HG03575 (cell line): ENCODE results near the gene WNT5A.

Experiments
- ATAC-seq: cut with Tn5 transposase; IDR thresholded peaks from one replicate; pipeline ENCODE4 v1.9.1; 2021; ENCODE audit not compliant: unreplicated experiment, insufficient number of reproducible peaks, low FRiP score; ENCODE audit errors: extremely low read depth

Gene WNT5A

DNA sequence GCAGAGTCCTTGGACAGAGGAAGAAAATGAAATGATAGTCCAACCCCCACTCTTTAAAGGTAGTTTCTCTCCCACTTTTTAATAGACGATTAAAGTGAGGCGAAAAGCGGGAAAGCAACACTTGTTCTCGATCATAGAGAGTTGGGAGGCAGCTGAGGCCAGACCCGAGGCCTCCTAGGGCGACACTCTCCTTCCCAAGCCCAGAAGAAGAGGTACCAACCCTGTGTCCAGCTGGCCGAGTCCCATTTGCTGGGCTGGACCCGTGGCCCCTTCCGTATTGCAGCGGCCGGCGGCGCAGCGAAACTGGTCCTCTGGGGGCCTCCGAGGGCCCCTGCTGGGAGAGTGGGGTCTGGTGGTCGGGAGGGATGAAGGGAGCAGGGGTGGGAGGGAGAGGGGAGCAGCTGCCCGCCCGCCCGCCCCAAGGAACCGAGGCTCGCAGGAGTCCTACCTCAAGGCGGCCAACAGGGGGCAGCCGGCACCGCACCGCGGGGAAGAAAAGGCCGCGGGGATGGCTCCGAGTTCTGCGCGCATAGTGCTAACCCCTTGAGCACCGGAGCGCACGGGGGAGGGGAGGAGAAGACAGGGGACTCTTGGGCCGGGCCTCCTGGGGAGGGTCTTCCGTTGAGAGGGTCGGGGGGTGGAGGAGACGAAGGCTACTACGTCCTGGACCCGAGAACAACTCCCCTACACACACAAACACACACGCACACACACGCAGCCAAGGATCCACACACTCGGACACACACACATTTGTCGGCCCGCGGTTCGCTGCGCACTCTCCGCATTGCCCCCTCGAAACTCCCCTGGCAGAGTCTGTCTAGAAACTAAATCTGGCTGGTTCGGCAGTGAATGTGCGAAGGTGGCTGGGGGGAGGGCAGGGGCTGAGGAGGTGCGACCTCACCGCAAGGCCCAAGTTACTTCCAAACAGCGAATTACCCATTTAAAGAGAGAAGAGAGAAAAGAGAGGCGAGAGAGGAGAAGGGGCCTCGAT is 2.0 kb downstream of the WNT5A start:
- ATAC-seq = no peak

DNA sequence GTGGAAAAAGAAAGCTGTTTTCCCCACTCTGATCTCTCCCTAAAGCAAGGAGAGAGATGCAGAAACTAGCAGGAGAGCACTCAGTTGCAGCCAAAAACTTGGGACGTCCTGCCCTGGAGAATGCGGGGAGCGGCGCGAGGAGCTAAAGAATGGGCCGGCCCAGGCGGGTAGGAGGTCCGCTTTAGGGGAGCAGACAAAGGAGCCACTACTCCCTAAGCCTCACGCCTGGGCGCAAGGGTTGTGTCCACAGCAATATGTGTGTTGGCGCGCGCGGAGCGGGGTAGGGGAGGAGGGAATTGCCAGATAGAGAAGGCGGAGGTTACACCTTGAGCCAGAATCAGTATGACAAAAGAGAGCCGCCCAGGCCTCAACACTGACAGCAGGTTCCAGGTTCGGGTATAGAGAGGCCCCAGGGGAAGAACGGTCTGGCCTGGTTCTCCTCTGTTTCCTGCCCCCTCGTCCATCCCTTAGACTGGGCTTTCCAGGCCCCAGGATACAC is 2.9 kb downstream of the WNT5A start:
- ATAC-seq = no peak

DNA sequence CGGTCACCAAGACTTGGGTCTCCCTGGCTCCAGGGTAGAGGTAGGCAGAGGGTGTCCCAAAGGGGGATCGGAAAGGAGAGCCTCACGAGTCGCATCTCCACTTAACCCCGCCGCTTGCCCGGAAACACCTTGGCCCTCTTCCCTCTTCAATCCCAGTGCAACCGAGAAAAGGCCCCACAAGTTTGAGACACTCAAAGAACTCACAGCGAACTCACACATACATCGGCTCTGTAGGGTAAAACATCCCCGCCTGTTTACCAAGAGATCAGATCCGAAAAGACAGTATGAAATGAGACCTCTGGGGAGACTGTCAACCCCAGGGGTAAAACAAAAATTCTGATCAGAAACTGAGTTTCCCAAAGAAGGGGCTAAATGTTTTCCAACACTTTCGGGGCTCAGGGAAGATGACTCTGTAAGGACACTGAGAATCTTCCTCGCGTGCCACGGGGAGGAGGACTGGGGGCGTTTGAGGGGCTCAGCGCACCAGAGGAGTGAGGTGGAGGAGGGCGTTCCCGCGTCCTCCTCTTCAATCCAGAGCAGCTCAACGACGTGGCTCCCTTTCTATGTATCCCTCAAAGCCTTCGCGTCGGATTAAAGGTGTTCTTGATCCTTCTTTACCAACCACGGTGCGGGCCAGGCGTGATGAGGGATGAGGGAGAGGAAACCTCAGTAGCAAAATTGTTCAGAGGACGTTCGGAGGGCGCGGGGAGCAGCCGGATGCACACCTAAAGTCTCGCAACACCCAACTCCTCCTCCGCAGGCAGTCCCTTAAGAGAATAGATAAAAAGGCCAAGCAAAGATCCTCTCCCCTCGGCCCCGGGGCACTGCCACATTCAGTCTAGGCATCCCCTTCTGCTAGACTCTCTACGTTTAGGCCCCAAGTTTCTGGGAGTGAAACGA is 3.7 kb downstream of the WNT5A start:
- ATAC-seq = no peak

DNA sequence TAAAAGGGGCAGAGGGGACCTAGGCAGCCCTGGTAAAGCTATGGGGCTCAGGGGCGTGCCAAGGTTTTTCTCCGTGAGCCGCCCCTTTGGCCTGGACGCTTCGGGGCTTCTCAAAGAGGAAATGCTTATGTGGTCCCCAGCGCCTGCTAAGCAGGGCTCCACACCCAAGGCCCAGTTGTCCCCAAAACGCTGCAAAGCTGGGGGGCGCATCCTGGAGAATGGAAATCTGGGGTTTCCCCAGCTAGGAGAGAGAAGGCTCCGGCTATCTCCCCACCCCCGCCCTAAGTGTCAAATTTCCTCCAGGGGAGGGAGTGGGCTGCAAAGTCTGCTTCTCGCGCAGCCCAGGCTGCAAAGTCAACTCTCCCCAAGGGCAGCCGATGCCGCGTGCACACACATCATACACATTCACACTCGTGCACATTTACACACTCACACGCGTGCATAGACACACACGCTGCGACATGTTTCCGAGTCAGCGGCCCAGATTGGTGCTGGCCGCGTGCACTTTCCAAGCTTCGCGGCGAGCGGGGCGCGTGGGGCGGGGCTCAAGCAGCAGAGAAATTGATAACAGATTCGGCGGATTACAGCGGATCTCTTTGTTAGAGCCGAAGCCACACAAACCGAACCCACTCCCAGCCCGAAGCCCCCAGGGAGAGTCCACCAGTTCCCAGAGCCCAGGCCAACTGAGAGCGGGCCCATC is 4.5 kb downstream of the WNT5A start:
- no peak for ATAC-seq

DNA sequence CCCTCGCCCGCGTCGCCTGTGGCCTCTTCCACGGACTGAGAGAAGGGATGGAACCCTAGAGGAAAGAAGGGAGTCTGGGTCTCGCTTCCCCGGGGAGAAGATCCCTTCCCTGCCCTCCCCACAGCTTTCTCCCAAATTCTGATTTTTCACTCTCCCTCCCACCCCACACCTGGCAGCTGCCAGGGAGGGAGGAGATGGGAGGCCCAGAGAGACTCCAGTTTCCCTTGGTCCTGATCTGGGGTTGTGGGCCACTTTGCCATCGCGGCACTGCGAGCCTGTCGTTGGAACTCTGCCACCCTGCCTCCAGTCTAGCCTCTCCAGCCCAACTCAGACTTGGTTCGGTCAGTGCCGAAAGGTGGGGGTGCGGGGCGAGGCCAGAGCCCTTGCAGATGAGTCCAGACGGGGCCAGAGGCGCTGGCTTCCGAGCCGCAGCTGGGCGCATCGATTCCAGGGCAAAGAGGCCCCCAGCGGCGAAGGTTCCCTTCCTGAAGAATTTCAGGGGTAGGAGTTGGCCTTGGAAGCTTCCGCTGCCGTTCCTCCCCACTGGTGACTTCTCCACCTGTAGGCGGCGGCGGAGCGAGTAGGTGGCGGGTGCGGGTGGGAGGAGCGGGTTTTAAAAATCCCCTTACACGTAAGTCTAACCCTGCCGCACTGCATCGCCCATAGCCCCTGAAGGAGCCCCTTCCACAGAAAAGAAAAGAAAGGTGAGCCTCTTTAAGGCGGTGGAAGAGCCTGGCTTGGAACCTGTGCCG is 5.2 kb downstream of the WNT5A start:
- ATAC-seq = no peak

DNA sequence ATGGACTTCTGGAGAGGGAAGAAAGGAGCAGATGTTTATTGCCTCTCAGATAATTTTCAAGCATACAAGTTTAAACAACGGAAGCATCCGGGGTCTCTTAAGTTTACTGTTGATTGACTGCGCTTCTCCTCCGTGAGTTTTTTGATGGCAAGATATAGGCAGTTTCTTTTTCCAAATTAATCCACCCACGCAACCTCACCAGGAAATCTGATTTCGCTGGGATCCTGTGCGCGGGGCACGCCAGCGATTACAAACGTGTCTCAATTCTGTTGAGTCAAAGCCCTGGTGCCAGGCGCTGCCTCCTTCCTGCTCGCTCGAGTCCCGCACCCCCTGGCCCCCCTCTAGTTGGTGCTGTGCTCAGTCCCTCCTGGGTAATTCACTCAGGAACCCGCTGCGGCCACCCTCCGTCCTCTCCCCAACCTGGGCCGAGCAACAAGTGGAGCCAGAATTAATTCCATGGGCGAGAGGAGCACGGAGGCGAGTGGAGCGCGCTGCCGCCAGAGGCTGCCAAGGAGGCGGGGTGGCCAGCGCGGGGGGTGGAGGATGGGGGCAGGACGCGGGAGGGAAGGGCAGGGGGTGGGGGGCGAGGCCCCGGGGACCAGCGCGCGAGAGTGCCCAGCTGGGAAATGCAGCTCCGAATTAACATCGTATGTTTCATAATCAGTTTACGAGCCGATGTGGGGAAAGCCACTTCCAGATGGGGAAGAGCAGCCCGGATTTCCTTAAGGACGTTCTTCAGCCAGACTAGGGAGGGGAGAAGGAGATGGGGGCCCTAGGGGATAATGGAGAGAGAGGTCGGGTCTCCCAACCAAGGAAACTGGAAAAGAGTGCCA is 6.0 kb downstream of the WNT5A start:
- ATAC-seq = no peak

DNA sequence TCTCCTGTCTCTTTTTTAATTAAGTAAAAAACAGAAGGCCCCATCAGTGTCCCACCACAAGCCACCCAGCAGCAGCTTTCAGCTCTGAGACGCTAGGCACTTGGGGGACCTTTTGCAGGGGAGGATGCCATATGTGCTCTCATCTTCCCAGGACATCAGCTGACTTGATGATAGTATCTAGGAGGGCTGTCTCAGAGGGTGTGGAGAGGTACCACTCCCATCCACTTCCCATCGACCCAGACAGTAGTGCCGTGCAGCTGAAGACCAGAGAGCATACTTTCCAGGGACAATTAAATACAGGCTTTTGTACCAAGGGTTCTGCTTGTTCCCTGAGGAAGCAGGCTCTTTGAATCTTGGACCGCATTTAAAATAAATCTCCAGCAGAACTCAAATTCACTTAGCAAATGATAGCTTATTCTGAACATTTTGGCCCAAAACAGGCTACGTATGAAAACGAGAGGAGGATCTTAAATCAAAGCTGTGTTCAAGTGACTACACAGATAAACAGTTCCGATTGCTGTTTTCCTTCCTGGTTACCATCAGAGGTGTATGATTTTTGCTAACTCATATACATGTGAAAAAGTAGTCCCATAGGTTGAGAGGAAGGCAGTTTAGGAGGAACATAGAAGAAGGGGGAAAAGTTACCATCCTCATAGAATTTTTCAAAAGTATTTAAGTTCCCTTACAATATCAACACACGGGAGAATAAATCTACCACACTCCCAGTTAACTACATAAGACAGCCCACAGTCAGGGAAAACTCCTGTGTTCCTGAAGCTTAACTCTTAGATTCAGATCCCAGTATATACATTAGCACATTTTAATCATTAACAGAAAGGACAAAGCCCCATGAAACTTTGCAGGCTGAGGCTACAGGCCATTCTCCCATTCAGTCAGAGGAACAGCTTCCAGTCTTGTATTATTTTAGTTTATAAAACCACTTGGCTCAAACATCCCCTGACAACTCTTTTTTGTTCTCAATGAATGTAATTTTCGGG is 9.5 kb downstream of the WNT5A start:
- no peak for ATAC-seq

DNA sequence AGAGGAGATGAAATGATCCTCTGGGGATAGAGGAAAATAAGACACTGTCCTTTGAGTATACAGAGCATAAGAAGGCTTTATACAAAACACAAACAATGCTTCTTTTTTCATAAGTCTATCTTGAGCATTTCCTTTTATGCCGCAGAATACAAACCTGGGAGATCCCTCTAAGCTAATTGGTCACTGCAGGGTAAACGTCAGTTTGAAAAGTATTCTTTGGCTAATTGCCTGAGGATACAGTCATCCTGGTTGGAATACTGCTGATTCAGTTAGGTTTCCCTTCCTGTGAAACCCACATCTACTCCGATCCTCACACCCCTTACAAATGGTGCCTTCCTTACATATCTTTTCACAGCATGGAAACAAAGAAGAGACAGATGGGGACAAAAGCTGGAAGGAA is 10.6 kb downstream of the WNT5A start:
- ATAC-seq = no peak

DNA sequence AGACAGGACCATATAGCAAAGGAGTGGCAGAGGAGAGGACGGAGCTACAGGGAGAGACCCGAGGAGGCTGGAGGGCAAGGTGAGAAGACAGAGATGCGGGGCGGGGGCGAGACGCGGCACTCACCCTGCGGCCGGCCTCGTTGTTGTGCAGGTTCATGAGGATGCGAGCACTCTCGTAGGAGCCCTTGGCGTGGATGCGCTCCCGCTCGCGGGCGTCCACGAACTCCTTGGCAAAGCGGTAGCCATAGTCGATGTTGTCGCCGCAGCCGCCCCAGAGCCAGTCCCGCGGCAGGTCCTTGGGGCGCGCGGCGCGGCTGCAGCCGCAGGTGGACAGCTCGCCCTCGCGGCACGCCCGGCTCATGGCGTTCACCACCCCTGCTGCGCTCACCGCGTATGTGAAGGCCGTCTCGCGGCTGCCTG is 12.9 kb downstream of the WNT5A start:
- no peak for ATAC-seq

DNA sequence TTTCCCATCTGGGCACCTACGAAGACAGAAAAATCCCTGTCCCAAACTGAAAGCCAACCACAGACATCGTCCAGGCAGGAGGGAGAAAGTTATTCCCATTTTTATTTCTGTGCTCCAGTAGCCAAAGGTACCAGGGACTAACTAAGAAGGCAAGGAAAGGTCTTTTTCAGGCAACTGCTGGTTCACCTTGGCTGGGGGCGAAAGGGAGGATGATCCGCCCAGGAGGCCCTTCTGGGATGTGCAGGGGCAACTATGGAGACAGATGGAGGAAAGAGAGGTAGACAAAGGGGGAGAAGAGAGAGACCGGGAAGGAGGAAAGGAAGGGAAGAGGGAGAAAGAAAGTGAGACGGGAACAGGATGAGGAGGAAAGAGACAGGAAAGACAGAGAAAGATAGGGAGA is 13.3 kb downstream of the WNT5A start:
- no peak for ATAC-seq

DNA sequence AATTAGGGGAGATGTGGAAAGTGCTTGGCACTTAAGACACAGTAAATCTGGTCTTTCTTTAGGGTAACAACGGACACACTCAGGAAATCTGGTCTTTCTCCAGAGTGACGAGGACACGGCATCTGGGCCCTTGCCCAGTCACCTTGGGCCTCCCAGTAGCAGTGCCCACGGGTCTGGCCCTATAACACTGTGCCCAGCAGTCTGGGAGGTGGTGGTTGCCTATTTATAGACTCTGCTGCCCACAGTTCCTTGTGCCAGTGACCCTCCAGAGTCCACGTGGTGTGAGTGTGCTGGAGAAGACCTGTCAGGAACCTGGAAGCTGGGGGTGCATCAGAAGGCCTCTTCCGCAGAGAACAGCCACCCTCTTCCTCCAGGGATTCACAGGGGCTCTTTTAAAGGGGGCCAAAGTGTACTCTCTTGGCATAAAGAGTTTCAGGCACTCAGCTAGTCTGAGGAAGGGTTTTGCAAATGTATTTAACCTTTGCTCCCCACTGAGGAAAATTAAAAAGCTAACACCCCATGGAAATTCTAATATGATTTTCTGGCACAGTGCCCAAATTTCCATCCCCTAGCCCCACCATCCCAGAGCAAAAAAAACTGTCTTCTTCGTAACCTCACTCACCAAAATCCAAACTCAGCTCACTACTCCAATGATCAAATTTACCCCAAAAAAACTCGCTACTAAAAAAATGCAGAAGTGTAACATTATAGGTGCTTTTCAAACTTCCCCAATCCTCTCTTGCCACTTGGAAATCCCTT is 15.4 kb downstream of the WNT5A start:
- no peak for ATAC-seq

DNA sequence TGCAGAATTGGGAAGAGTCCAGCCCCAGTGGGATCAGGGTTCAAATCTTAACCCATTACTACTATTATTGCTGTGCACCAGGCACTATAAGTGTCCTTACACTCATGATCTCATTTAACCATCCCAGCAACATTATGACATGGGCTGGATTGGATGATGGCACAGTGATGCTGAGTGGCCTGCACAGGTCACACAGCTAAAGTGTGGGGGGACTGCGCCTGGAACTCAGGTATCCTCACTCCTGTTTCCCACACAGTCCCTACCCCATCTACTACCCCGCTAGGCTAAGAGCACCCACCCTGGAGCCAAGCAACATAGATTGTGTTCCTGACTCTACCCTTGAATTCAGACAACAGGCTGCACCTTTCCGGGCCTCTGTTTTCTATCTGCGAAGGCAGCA is 16.0 kb downstream of the WNT5A start:
- ATAC-seq = no peak

DNA sequence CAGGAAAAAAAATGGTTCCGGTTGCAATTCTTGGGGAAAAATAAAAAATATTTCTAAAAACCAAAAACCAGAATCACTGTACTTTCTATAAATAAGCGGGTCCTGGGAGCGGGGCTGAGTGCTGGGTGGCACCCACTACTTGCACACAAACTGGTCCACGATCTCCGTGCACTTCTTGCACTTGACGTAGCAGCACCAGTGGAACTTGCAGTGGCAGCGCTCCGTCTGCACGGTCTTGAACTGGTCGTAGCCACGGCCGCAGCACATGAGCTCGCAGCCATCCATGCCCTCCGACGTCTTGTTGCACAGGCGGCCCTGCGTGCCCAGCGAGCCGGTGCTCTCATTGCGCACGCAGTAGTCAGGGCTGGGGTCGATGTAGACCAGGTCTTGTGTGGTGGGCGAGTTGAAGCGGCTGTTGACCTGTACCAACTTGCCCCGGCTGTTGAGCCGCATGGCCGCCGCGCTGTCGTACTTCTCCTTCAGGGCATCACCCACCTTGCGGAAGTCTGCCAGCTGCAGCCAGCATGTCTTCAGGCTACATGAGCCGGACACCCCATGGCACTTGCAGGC is 17.1 kb downstream of the WNT5A start:
- no peak for ATAC-seq

DNA sequence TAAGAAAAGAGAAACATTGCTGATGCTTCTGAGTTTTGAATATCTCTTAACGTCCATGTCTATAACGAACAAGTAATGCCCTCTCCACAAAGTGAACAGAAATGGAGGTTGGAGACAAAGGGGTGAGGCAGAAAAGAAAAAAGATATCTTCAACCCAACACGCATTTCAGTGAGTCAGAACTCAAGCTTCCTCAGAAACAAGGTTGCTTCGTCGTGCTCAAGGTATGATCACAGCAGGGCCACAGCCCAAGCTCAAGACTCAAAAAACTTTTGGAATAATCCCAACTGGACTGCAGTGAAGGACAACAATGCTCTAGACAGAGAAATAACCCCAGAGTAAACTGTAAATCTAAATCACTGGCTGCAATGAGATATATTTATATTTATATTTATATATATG is 18.9 kb downstream of the WNT5A start:
- ATAC-seq = no peak

DNA sequence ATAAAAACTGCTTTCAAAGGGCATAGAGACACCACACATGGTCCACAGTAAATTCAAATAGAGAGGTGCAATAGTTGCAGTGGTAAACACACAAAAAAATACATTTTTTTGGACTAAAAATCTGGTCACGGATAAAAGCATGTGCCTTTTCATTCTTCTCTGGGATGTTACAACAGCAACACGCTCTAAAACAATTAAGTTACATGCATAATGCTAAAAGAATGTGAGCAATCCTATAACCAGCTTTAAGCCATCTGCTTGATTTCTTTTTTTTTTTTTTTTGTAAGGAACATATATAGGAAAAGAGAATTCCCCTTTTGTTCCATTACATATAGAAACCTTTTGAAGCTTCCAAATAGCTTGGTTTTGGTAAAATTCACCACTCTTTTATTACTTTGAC is 20.0 kb downstream of the WNT5A start:
- no peak for ATAC-seq

DNA sequence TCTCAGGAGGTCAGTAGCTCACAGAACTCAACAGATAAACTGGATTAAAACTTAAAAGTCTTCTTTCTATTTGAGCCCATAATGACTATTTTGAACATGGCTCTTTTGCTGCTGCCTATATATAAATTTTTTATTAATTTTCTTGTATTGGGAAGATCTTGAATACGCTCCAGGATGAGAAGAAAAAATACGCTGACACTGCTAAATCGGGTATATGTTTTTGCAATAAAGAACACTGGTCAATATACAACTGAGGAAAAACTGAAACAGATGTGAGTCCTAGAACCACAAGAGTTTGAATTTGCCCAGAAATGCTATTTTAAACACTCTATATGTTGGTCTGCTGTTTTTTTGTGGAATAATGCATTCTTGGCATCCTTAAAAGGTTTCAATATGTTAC is 20.6 kb downstream of the WNT5A start:
- no peak for ATAC-seq
